ENCODE results near the gene MISP3.

The MISP3 gene

GRCh38 chr19:14056741-14057356 is 15.7 kb upstream of the MISP3 start:
- no peaks in the 10 kb centered on the region for H3K9me3 ChIP-seq (ENCODE audit: control extremely low read depth in 1 of 5, control insufficient read depth in 4 of 5, insufficient read depth in 2 of 5, low read depth in 1 of 5, low read length in 4 of 5)
- 58% methylated on average over 9 of the region's 19 CpGs for WGBS (ENCODE audit: insufficient coverage)
- H3K4me3 ChIP-seq (ENCODE audit: control insufficient read depth in 1 of 7, extremely low read depth in 1 of 7, insufficient read depth in 4 of 7, low read depth in 2 of 7, low read length in 6 of 7): peak overlapping the region in 3 of 7 experiments; percentile 21 to 48 (median 36)
- peaks cover 0 to 18% (median 17%) of the 10 kb centered on the region in 4 experiments for H3K4me1 ChIP-seq (ENCODE audit: control extremely low read depth in 1 of 4, control insufficient read depth in 4 of 4, insufficient read depth in 4 of 4, low read length in 3 of 4)
- H3K27me3 ChIP-seq (replicated peaks in 2 of 5; ENCODE audit: control insufficient read depth in 4 of 5, insufficient read depth in 5 of 5, low read length in 4 of 5): peaks cover 0 to 49% (median 11%) of the 10 kb centered on the region in 5 experiments
- POLR2A ChIA-PET: no interaction called here
- CTCF ChIA-PET: interaction anchor here (0.8 to 7.2 kb wide), 5 partner anchors 8 to 176 kb away, joined by 3 to 102 read pairs (median 4); partner anchors contain the start of genes IL27RA and MISP3
- H3K27ac ChIP-seq (ENCODE audit: insufficient read depth in 1 of 2, low read depth in 1 of 2, low read length in 2 of 2, poor library complexity in 1 of 2, severe bottlenecking in 2 of 2): no peak overlapping the region
- DNase-seq: no peak
- H3K36me3 ChIP-seq (ENCODE audit: control insufficient read depth in 4 of 4, insufficient read depth in 4 of 4, low read length in 3 of 4): peaks cover 0 to 16% (median 8%) of the 10 kb centered on the region in 4 experiments

- no peaks in the 10 kb centered on the region for H3K9me3 ChIP-seq (ENCODE audit: control extremely low read depth in 1 of 5, control insufficient read depth in 4 of 5, insufficient read depth in 2 of 5, low read depth in 1 of 5, low read length in 4 of 5)
- H3K4me1 ChIP-seq (ENCODE audit: control extremely low read depth in 1 of 4, control insufficient read depth in 4 of 4, insufficient read depth in 4 of 4, low read length in 3 of 4): peaks cover 0 to 18% (median 17%) of the 10 kb centered on the region in 4 experiments
- H3K36me3 ChIP-seq (ENCODE audit: control insufficient read depth in 4 of 4, insufficient read depth in 4 of 4, low read length in 3 of 4): peaks cover 0 to under 1% (median 0%) of the 10 kb centered on the region in 4 experiments
- no peak for DNase-seq
- peaks cover 0 to 49% (median 11%) of the 10 kb centered on the region in 5 experiments for H3K27me3 ChIP-seq (replicated peaks in 2 of 5; ENCODE audit: control insufficient read depth in 4 of 5, insufficient read depth in 5 of 5, low read length in 4 of 5)
- CTCF ChIA-PET: interaction anchor here (0.8 to 7.2 kb wide), 16 partner anchors 10 to 186 kb away, joined by 3 to 102 read pairs (median 4); partner anchors contain the start of genes IL27RA, MISP3 and RFX1
- 25% methylated on average over 15 of the region's 17 CpGs for WGBS (ENCODE audit: insufficient coverage)
- H3K27ac ChIP-seq (ENCODE audit: insufficient read depth in 1 of 2, low read depth in 1 of 2, low read length in 2 of 2, poor library complexity in 1 of 2, severe bottlenecking in 2 of 2): no peak overlapping the region
- H3K4me3 ChIP-seq (ENCODE audit: control insufficient read depth in 1 of 7, extremely low read depth in 1 of 7, insufficient read depth in 4 of 7, low read depth in 2 of 7, low read length in 6 of 7): peak overlapping the region in 2 of 7 experiments; percentile 31 to 57
- POLR2A ChIA-PET: interaction anchor here (1.0 kb wide), 1 partner anchor 13 kb away, joined by 3 read pairs; no protein-coding TSS in a partner anchor
Measured at GRCh38 chr19:14058182-14059092, 14.1 kb upstream of the MISP3 start.

- ChIA-PET POLR2A (interaction anchor here (0.7 to 1.0 kb wide), 2 partner anchors 13 to 934 kb away, joined by 3 read pairs; no protein-coding TSS in a partner anchor), CTCF (interaction anchor here (0.8 to 7.2 kb wide), 18 partner anchors 10 to 433 kb away, joined by 3 to 102 read pairs (median 4); partner anchors contain the start of genes IL27RA, MISP3 and RFX1)
- H3K27ac ChIP-seq (ENCODE audit: insufficient read depth in 1 of 2, low read depth in 1 of 2, low read length in 2 of 2, poor library complexity in 1 of 2, severe bottlenecking in 2 of 2): no peak overlapping the region
- peak overlapping the region in 1 of 7 experiments; percentile 30 for H3K4me3 ChIP-seq (ENCODE audit: control insufficient read depth in 1 of 7, extremely low read depth in 1 of 7, insufficient read depth in 4 of 7, low read depth in 2 of 7, low read length in 6 of 7)
- H3K4me1 ChIP-seq (ENCODE audit: control extremely low read depth in 1 of 4, control insufficient read depth in 4 of 4, insufficient read depth in 4 of 4, low read length in 3 of 4): peaks cover 0 to 18% (median 17%) of the 10 kb centered on the region in 4 experiments
- WGBS (ENCODE audit: insufficient coverage): 5% methylated on average over 10 of the region's 15 CpGs
- no peaks in the 10 kb centered on the region for H3K9me3 ChIP-seq (ENCODE audit: control extremely low read depth in 1 of 5, control insufficient read depth in 4 of 5, insufficient read depth in 2 of 5, low read depth in 1 of 5, low read length in 4 of 5)
- H3K27me3 ChIP-seq (replicated peaks in 2 of 5; ENCODE audit: control insufficient read depth in 4 of 5, insufficient read depth in 5 of 5, low read length in 4 of 5): peaks cover 0 to 49% (median 11%) of the 10 kb centered on the region in 5 experiments
- no peaks in the 10 kb centered on the region for H3K36me3 ChIP-seq (ENCODE audit: control insufficient read depth in 4 of 4, insufficient read depth in 4 of 4, low read length in 3 of 4)
- peak; percentile 44 to 66 (median 63) for DNase-seq
Measured at GRCh38 chr19:14059093-14059480, 13.5 kb upstream of the MISP3 start.

GRCh38 chr19:14059652-14060155 is 12.9 kb upstream of the MISP3 start:
- DNase-seq: no peak
- ChIA-PET CTCF (interaction anchor here (0.9 to 7.2 kb wide), 19 partner anchors 11 to 432 kb away, joined by 3 to 102 read pairs (median 4); partner anchors contain the start of genes IL27RA, MISP3 and RFX1), POLR2A (interaction anchor here (0.7 kb wide), 1 partner anchor 935 kb away, joined by 3 read pairs; no protein-coding TSS in a partner anchor)
- Histone ChIP-seq H3K4me3 (ENCODE audit: control insufficient read depth in 1 of 7, extremely low read depth in 1 of 7, insufficient read depth in 4 of 7, low read depth in 2 of 7, low read length in 6 of 7) (no peak overlapping the region), H3K36me3 (ENCODE audit: control insufficient read depth in 4 of 4, insufficient read depth in 4 of 4, low read length in 3 of 4) (no peaks in the 10 kb centered on the region), H3K27ac (ENCODE audit: insufficient read depth in 1 of 2, low read depth in 1 of 2, low read length in 2 of 2, poor library complexity in 1 of 2, severe bottlenecking in 2 of 2) (no peak overlapping the region), H3K27me3 (replicated peaks in 2 of 5; ENCODE audit: control insufficient read depth in 4 of 5, insufficient read depth in 5 of 5, low read length in 4 of 5) (peaks cover 0 to 49% (median 11%) of the 10 kb centered on the region in 5 experiments), H3K9me3 (ENCODE audit: control extremely low read depth in 1 of 5, control insufficient read depth in 4 of 5, insufficient read depth in 2 of 5, low read depth in 1 of 5, low read length in 4 of 5) (no peaks in the 10 kb centered on the region), H3K4me1 (ENCODE audit: control extremely low read depth in 1 of 4, control insufficient read depth in 4 of 4, insufficient read depth in 4 of 4, low read length in 3 of 4) (peaks cover 0 to 17% (median 16%) of the 10 kb centered on the region in 4 experiments)
- WGBS (ENCODE audit: insufficient coverage): 52% methylated on average over 5 of the region's 8 CpGs

- CTCF ChIA-PET: interaction anchor here (0.6 to 7.2 kb wide), 11 partner anchors 8 to 69 kb away, joined by 3 to 102 read pairs (median 4); partner anchors contain the start of gene MISP3
- Histone ChIP-seq H3K4me3 (ENCODE audit: control insufficient read depth in 1 of 7, extremely low read depth in 1 of 7, insufficient read depth in 4 of 7, low read depth in 2 of 7, low read length in 6 of 7) (no peak overlapping the region), H3K9me3 (ENCODE audit: control extremely low read depth in 1 of 5, control insufficient read depth in 4 of 5, insufficient read depth in 2 of 5, low read depth in 1 of 5, low read length in 4 of 5) (no peaks in the 10 kb centered on the region), H3K36me3 (ENCODE audit: control insufficient read depth in 4 of 4, insufficient read depth in 4 of 4, low read length in 3 of 4) (no peaks in the 10 kb centered on the region), H3K4me1 (ENCODE audit: control extremely low read depth in 1 of 4, control insufficient read depth in 4 of 4, insufficient read depth in 4 of 4, low read length in 3 of 4) (peaks cover 0 to 17% (median 16%) of the 10 kb centered on the region in 4 experiments), H3K27ac (ENCODE audit: insufficient read depth in 1 of 2, low read depth in 1 of 2, low read length in 2 of 2, poor library complexity in 1 of 2, severe bottlenecking in 2 of 2) (no peak overlapping the region), H3K27me3 (replicated peaks in 2 of 5; ENCODE audit: control insufficient read depth in 4 of 5, insufficient read depth in 5 of 5, low read length in 4 of 5) (peaks cover 0 to 42% (median 11%) of the 10 kb centered on the region in 5 experiments)
- no peak for DNase-seq
- WGBS (ENCODE audit: insufficient coverage): 75% methylated on average over 4 of the region's 9 CpGs
- POLR2A ChIA-PET: no interaction called here
Measured at GRCh38 chr19:14061081-14061749, 11.4 kb upstream of the MISP3 start.

Measured in common myeloid progenitor, CD34-positive (primary cell).